HG03039 (cell line): Measurements from ENCODE around the gene CBLC.

ENCODE experiments used
- ATAC-seq: cut with Tn5 transposase; IDR thresholded peaks from one replicate; pipeline ENCODE4 v1.9.1; 2021; ENCODE audit warnings: mild to moderate bottlenecking, moderate library complexity; ENCODE audit not compliant: unreplicated experiment

Gene CBLC

GRCh38 chr19:44777715-44778347, at the start of gene CBLC:
Gene CBLC (plus strand): TSS chr19:44777890. CDS start chr19:44777932, 42 bp downstream.
- no peak for ATAC-seq

DNA sequence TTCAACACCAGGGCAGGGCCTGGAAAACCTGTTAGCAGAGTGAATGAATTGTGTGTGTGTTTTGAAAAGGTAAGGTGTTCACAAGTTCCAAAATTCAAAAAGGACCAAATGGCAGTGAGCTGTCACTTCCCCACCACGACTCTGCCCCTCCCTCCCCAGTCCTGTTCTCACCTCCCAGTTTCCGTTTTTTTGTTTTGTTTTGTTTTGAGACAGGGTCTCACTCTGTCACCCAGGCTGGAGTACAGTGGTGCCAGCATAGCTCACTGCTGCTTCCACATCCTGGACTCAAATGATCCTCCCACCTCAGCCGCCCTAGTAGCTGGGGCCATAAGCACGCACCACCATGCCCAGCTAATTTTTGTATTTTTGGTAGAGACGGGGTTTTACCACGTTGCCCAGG, 49.5 kb upstream of the CBLC start:
- no peak for ATAC-seq

DNA sequence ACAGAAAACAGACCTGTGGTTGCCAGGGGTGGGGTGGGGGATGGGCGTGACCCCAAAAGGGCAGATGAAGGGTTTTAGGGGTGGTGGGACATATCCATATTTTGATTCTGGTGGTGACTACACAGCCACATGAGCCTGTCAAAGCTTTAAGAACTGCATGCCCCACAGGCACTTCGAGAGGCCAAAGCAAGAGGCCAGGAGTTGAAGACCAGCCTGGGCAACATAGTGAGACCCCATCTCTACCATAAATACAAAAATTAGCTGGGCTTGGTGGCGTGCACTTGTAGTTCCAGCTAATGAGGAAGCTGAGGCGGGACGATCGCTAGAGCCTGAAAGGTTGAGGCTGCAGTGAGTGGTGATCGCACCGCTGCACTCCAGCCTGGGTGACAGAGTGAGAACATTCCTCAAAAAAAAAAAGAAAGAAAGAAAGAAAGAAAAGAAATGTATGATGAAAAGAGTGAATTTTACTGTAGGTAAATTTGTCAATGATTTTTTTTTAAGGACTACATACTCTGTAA, 48.1 kb upstream of the CBLC start:
- ATAC-seq = no peak

DNA sequence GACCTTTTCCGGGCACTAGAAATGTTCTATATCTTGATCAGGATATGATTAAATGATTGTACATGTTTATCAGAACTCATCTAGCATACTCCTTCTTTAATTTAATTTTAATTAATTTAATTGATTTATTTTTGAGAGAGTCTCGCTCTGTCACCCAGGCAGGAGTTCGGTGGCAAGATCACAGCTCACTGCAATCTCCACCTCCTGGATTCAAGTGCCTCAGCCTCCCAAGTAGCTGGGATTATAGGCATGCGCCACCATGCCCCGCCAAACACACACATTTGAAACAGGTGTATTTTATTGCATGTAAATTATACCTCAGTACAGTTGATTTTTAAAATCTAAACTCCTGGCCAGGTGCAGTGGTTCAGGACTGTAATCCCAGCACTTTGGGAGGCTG, 46.6 kb upstream of the CBLC start:
- no peak for ATAC-seq

DNA sequence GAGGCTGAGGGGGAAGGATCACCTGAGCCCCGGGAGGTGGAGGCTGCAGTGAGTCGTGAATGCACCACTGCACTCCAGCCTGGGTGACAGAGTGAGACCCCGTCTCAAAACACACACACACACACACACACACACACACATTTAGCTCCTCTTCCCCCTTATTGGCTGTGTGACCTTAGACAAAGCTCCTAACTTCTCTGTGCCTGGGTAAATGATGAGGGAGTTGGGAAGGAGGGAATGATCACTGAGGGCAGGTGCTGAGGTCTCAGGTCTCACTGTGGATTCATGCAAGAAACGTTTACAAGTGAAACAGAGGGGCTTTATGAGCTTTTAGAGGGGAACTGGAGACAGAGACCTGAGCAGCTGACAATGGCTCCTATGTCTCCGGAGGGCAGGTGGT, 46.1 kb upstream of the CBLC start:
- ATAC-seq = no peak

GRCh38 chr19:44732235-44733014, 45.3 kb upstream of the CBLC start:
- ATAC-seq = no peak

DNA sequence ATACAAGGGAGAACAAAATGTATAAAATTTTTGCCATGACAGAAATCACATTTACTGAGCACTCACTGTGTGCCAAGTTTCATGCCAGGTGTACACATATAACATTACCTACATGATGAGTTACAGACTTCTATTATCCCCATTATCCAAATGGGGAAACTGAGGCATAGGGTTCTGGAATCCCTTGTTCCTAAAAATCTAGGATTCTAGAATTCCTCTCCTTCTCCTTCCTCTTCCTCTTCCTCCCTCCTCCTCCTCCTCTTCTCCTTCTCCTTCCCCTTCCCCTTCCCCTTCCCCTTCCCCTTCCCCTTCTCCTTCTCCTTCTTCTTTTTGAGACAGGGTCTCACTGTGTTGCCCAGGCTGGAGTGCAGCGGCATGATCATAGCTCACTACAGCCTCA, 43.3 kb upstream of the CBLC start:
- no peak for ATAC-seq

- ATAC-seq = no peak
Observed at GRCh38 chr19:44735011-44735410, 42.7 kb upstream of the CBLC start.

GRCh38 chr19:44737238-44738071, 40.2 kb upstream of the CBLC start:
- no peak for ATAC-seq

DNA sequence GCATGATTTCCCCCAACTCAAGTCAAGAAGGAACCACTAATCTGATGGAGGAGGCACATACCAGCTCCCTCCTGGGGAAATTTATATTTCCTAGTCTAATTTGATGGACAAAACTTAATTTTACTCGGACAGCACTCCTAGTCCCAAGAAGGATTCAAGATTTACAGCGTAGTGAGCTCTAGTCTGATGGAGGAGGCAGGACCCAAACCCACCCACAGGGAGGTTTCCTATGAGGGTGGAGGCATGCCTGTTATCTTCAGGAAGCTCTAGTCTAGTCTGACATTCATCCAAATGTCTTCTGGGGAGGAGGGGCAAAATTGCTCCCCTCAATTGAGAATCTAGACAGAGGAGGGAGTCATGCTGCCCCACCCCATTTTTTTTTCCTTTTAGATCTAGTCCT, 39.6 kb upstream of the CBLC start:
- no peak for ATAC-seq

GRCh38 chr19:44738603-44739558, 38.8 kb upstream of the CBLC start:
- ATAC-seq = no peak

GRCh38 chr19:44740351-44740824, 37.3 kb upstream of the CBLC start:
- ATAC-seq = no peak

DNA sequence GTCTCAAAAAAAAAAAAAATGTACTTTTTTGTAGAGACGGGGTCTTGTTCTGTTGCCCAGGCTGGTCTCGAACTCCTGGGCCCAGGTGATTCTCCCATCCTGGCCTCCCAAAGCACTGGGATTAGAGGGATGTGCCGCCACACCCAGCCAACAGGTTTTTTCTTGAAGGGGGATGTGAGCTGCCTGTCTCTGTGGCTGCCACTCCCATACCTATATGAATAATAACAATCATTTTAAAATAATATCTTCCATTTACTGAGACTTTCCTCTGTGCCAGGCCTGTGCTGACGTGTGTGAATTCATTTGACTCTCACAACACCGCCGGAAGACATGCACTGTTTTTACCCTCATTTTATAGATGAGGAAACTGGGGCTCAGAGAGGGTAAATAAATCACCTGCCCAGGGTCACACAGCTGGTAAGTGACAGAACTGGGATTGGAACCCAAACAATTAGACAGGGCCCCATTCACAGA, 36.4 kb upstream of the CBLC start:
- ATAC-seq = no peak

DNA sequence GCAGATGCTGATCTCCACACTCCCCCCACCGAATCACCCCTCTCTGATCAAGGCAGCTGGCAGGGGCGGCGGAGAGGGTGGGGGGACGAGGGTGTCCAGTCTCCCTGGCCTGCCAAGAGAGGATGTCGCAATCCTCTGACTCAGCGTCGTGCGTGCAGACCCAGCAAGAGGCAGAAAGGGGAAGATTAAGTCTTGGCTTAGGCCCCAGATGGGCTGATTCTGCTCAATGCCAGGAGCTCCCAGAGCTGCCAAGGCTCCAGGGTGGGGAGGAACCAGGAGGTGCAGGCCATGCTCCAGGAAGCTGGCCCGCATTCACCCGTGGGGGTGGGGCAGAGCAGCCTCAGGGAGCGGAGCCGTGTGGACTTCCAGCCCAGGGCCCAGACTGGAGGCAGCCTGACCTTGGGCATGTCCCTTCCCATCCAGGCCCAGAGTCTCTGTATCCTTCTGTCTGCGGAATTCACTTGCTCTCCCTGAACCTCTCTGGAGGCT, 35.8 kb upstream of the CBLC start:
- no peak for ATAC-seq

GRCh38 chr19:44742330-44743061, 35.2 kb upstream of the CBLC start:
- ATAC-seq = no peak

DNA sequence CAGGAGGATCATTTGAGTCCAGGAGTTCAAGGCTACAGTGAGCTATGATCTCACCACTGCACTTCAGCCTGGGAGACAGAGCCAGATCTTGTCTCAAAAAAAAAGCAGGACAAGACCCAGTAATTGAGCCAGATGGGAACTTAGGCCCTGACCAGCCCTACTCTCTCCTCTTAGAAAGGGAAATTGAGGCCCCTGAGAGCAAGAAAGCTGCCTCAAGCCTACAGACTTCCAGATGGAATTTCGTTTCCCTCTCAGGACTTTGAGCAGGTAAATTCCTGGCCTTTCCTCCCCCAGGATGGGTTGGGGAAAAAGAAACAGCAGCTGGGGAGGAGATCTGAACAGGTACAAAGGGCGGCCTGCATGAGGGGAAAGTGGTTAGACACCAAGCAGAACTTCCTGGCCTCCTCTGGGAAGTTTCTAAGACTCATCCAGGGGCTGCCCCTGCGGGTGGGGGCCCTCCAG, 32.8 kb upstream of the CBLC start:
- no peak for ATAC-seq

DNA sequence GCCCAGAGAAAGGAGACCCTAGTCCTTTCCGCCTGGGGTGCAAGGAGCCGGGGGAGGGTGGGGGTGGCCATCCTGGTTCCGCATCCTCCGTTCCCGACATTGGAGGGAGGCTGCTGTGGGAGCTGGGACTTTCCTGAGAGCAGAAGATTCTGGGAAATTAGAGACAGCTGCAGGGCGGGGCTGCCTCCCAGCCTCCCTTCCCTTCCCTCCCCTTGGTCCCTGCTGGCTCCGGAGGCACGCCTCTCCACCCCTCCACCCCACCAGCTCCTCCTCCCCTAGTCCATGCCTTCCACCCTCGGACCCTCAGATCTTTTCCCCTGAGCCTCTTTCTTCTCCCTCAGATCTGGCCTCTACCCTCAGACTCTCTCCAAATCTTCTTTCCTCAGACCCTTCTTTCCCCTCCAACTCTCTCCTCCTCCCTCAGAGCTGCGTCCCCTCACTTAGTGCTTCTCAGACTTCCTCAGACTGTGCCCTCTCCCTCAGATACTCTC, 32.3 kb upstream of the CBLC start:
- ATAC-seq = no peak

GRCh38 chr19:44745887-44746600, 31.6 kb upstream of the CBLC start:
- no peak for ATAC-seq
